ELR (cell line): ENCODE data around the gene EFCAB13.
"Not testable (repeated sequence)": the region's sequence is repeated elsewhere in the genome, so short reads cannot be mapped to it uniquely, and the experiment has no call there.

ENCODE experiments used
- DNase-seq: peaks from one replicate; pipeline ENCODE4 v3.0.0-alpha.2; 2015; ENCODE audit warnings: low read depth

EFCAB13 gene

GRCh38 chr17:47325176-47325575 lies 1.4 kb downstream of the EFCAB13 start:
- no peak for DNase-seq

DNA sequence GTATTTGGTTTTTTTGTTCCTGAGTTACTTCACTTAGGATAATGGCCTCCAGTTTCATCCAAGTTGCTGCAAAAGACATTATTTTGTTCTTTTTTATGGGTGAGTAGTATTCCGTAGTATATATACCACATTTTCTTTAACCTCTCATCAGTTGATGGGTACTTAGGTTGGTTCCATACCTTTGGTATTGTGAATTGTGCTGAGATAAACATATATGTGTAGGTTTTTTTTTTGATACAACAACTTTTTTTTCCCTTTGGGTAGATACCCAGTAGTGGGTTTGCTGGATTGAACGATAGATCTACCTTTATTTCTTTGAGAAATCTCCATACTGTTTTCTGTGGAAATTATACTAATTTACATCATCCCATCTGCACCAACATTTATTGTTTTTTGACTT lies 6.8 kb downstream of the EFCAB13 start:
- DNase-seq: no peak

DNA sequence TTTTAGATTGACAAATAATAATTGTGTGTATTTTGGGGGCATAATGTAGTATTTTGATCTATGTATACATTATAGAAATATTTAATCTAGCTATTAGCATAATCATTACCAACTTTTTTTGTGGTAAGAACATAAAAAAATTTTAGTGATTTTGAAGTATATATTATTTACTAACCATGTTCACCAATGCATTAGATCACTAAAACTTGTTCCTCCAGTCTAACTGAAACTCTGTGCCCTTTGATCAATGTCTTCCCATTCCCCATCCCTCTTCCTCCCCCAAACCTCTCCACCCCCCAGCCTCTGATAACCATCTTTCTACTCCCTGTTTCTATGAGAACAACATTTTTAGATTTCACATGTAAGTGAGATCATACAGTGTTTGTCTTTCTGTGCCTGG lies 8.5 kb downstream of the EFCAB13 start:
- DNase-seq: no peak

- no peak for DNase-seq
These were observed 11.6 kb downstream of the EFCAB13 start for GRCh38 chr17:47335101-47335936.

- peak; percentile 28 for DNase-seq
These were observed 14.3 kb downstream of the EFCAB13 start for GRCh38 chr17:47338026-47338425.

- DNase-seq: no peak
These were observed 29.1 kb downstream of the EFCAB13 start for GRCh38 chr17:47352848-47353247.

DNA sequence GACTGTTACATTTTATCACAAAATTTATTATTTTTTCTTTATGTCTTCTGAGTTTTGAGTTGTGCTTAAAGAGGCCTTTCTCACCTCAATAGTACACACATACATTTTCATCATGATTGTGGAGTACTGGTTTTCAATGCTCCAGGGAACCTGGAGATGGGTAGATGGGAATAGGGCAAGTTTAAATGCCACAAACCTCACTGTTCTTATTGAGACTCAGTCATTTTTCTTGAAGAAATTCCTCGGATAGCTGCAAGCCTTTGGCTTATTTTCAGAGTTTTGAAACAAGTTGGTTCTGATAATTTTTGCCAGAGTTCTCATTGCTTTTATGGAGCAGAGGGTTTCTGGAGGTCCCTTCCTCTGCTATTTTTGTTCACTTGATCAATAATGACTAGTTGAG lies 34.9 kb downstream of the EFCAB13 start:
- DNase-seq: no peak

- peak; percentile 26 for DNase-seq
These were observed 39.4 kb downstream of the EFCAB13 start for GRCh38 chr17:47363171-47363570.

DNA sequence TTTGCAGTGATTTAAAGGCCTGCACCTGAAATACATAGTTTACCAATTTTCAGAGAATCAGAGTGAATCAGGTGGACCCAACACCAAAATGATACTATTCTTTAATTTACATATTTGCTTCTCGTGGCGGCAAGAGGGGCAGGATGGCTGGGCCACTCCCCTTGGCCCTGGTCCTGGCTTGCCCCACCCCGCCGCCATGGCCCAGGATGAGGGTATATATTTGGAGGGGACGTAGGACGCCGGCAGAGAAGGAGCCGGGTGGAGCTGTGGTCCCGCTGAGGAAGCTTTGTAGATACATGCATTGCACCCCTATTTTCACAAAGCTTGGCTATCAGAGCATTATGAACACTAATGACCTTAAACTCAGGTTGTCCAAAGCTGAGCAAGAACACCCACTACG lies 43.5 kb downstream of the EFCAB13 start:
- DNase-seq: no peak

DNA sequence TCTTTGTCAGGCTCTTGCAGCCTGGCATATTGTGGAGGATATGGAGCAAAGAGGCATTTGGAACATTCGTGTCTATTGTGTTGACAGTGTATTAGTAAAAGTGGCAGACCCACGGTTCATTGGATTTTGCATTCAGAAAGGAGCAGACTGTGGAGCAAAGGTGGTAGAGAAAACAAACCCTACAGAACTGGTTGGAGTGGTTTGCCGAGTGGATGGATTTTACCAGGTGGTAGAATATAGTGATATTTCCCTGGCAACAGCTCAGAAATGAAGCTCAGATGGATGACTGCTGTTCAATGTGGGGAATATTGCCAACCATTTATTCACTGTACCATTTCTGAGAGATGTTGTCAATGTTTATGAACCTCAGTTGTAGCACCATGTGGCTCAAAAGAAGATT lies 44.5 kb downstream of the EFCAB13 start:
- no peak for DNase-seq

GRCh38 chr17:47370899-47371298 lies 47.1 kb downstream of the EFCAB13 start:
- not testable (repeated sequence) for DNase-seq

DNA sequence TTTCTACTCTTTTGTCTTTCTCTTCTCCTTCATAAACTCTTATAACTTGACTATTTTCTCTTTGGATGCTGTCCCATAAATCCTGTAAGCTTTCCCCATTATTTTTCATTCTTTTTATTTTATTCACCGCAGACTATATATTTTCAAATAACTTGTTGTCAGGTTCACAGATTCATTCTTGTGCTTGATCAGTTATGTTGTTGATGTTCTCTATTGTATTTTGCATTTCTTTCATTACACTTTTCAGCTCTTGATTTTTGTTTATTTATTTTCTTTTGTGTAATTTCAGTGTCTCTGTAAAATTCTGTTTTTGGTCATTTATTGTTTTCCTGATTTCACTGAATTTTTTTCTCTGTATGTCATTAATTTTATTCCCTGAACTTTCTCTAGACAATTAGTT lies 49.2 kb downstream of the EFCAB13 start:
- no peak for DNase-seq

GRCh38 chr17:47376247-47376646 lies 52.5 kb downstream of the EFCAB13 start:
- DNase-seq: no peak

GRCh38 chr17:47388825-47389224 lies 65.1 kb downstream of the EFCAB13 start:
- DNase-seq: no peak

- not testable (repeated sequence) for DNase-seq
These were observed 73.9 kb downstream of the EFCAB13 start for GRCh38 chr17:47397532-47398128.

GRCh38 chr17:47400333-47400732 lies 76.6 kb downstream of the EFCAB13 start:
- no peak for DNase-seq

- no peak for DNase-seq
These were observed 77.3 kb downstream of the EFCAB13 start for GRCh38 chr17:47401100-47401499.

DNA sequence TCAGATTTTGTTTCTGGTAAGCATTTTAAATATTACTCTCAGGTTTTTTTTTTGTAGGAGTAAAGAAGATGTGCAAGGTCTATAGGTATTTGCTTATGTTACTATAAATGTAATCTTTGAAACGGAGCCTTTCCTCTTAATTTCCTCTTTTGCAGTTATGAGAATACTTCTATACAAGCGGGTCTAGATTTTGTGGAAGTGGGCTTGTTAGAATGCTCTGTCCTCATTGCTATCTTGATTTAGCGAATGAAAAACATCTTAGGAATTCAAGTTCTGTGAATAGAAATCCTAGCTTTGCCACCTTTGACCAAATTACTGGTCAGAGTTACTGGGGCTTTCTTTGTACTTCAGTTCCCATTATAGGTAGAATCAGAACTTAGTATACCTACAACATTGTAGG lies 80.3 kb downstream of the EFCAB13 start:
- no peak for DNase-seq

DNA sequence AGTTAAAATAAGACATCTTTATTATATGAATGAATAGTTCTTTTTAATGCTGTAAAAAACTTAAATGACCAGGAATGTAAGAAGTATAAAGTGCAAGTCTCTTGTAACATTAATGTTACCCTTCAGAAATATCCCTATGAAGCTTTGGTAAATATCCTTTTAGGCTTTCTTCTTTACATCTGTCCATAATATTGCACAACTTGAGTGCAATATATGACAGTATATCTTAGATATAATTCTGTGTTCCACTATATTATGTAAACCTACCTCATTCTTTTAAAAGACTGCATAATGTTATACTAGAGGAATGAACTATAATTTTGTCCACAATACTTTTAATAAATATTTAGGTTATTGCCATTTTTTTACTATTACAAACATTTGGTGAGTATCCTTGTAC lies 81.1 kb downstream of the EFCAB13 start:
- DNase-seq: no peak

- peak; percentile 37 for DNase-seq
These were observed 90.1 kb downstream of the EFCAB13 start for GRCh38 chr17:47413872-47414271.

GRCh38 chr17:47414612-47415011 lies 90.9 kb downstream of the EFCAB13 start:
- no peak for DNase-seq

DNA sequence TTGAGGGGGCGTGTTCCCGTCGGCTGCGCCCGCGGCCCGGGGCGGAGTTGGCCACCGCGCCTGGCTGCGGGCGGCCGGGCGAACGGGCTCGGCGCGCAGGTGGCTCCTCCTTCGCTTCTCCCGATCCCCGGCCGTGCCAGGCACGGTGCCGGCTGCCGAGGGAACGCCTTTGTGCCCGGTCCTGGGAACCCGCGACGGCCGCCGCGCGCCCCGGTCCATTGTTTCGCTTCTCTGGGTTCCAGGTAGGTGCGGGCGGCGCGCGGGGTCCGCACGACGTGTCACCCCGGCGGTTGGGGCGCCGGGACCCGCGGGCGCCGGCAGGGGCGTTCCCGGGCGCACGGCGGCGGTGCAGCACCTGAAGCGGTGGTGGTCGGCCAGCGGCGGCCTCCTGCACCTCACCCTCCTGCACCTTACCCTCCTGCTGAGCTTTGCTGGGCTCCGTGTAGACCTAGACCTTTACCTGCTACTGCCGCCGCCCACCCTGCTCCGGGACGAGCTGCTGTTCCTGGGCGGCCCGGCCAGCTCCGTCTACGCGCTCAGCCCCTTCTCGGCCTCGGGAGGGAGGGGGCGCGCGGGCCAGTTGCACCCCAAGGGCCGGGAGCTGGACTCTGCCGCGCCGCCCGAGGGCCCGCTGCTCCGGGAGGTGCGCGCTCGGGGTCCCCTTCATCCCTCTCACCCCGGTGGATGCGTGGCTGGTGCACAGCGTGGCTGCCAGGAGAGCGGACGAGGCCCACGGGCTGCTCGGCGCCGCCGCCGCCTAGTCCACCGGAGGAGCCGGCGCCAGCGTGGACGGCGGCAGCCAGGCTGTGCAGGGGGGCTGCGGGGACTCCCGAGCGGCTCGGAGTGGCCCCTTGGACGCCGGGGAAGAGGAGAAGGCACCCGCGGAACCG lies 99.9 kb downstream of the EFCAB13 start:
- DNase-seq: peak; percentile 11

DNA sequence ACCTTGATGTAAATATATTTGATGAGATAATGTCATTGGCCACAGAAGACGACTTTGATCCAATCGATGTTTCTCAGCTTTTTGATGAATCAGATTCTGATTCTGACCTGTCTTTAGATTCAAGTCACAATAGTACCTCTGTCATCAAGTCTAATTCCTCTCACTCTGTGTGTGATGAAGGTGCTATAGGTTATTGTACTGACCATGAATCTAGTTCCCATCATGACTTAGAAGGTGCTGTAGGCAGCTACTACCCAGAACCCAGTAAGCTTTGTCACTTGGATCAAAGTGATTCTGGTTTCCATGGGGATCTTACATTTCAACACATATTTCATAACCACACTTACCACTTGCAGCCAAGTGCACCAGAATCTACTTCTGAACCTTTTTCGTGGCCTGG lies 101.5 kb downstream of the EFCAB13 start:
- DNase-seq: not testable (repeated sequence)
